Activated CD4-positive, alpha-beta T cell treated with anti-CD3 and anti-CD28 coated beads for 48 hours (primary cell): ENCODE measurements around the gene TSGA10IP.

ENCODE experiments used
- DNase-seq: peaks from one replicate; pipeline ENCODE4 v3.0.0-alpha.2; 2020

The TSGA10IP gene

GRCh38 chr11:65977621-65978390 lies 32.5 kb downstream of the TSGA10IP start:
- DNase-seq: no peak

GRCh38 chr11:65978391-65979238 lies 33.3 kb downstream of the TSGA10IP start:
- no peak for DNase-seq

- no peak for DNase-seq
Measured at GRCh38 chr11:65979261-65979759, 34.0 kb downstream of the TSGA10IP start.

GRCh38 chr11:65981101-65981740 lies 35.9 kb downstream of the TSGA10IP start:
- DNase-seq: no peak

GRCh38 chr11:65981972-65982823 lies 36.9 kb downstream of the TSGA10IP start:
- no peak for DNase-seq

GRCh38 chr11:65982824-65983588 lies 37.7 kb downstream of the TSGA10IP start:
- no peak for DNase-seq

GRCh38 chr11:65983589-65983987 lies 38.3 kb downstream of the TSGA10IP start:
- DNase-seq: no peak

GRCh38 chr11:65987336-65987735 lies 42.1 kb downstream of the TSGA10IP start:
- no peak for DNase-seq

- peak; percentile 93 for DNase-seq
Measured at GRCh38 chr11:65988791-65989592, 43.7 kb downstream of the TSGA10IP start.

- no peak for DNase-seq
Measured at GRCh38 chr11:65992056-65992455, 46.8 kb downstream of the TSGA10IP start.

- DNase-seq: no peak
Measured at GRCh38 chr11:65997286-65997685, 52.0 kb downstream of the TSGA10IP start.

- peak; percentile 95 for DNase-seq
Measured at GRCh38 chr11:66001942-66002647, 56.8 kb downstream of the TSGA10IP start, which contains the start of the genes BANF1 and EIF1AD. Gene BANF1, plus strand, starts transcription at chr11:66002503. Its CDS starts 748 bp downstream, at chr11:66003251. Gene EIF1AD, minus strand, starts transcription at chr11:66002157. Its CDS starts 1,768 bp downstream, at chr11:66000389.

- no peak for DNase-seq
Measured at GRCh38 chr11:66002648-66003225, 57.5 kb downstream of the TSGA10IP start.

- DNase-seq: no peak
Measured at GRCh38 chr11:66003291-66003690, 58.0 kb downstream of the TSGA10IP start.

GRCh38 chr11:66004186-66004585 lies 58.9 kb downstream of the TSGA10IP start:
- no peak for DNase-seq

GRCh38 chr11:66006134-66006890 lies 61.0 kb downstream of the TSGA10IP start:
- no peak for DNase-seq

- no peak for DNase-seq
Measured at GRCh38 chr11:66006891-66007176, 61.6 kb downstream of the TSGA10IP start.

GRCh38 chr11:66007201-66007634 lies 61.9 kb downstream of the TSGA10IP start:
- DNase-seq: no peak

- DNase-seq: no peak
Measured at GRCh38 chr11:66008095-66008467, 62.8 kb downstream of the TSGA10IP start.
